CD4-positive, alpha-beta T cell (primary cell): ENCODE measurements around the gene NINJ1. TPM values are rescaled to one million over a fixed set of nuclear protein-coding genes. Genes with fewer than 3 reads are reported as not detected.

Experiments
- ATAC-seq: fragments of 200-7000 bp; cut with Tn5 transposase; one replicate; pipeline ENCODE4 v1.10.0; 2022; ENCODE audit warnings: mild to moderate bottlenecking; ENCODE audit not compliant: poor library complexity
- CTCF ChIA-PET: fragments of 350-600 bp; sonication (Branson Sonifier 250); formaldehyde crosslinking; loops from one replicate; lab custom pipeline; 2021; ENCODE audit warnings: antibody characterized with exemption, inconsistent platforms; lab: Charles Lee
- POLR2A ChIA-PET: fragments of 350-600 bp; sonication (Branson Sonifier 250); formaldehyde crosslinking; loops from one replicate; lab custom pipeline; 2021; ENCODE audit warnings: antibody characterized with exemption, inconsistent platforms; lab: Charles Lee
- DNase-seq, 14 experiments: peaks; one replicate each; pipeline ENCODE4 v3.0.0-alpha.2; 2013 to 2020; ENCODE audit warnings: mixed read lengths in 2 of 14
- H3K27ac ChIP-seq, 2 donors: one replicate each; pipeline versions ENCODE4 v1.5.1 to v1.7.0; 2013; ENCODE audit warnings: low read length in 2 of 2, low read depth in 1 of 2, mild to moderate bottlenecking in 1 of 2
- H3K27me3 ChIP-seq, 2 experiments: 1 replicate in 1 of 2; 2 replicates in 1 of 2; pipeline versions ENCODE4 v1.6.1 to v1.7.0; 2013; ENCODE audit warnings: low read length in 2 of 2, control low read depth in 1 of 2, mild to moderate bottlenecking in 1 of 2, moderate library complexity in 1 of 2; ENCODE audit not compliant: insufficient read depth in 2 of 2, control insufficient read depth in 1 of 2
- H3K36me3 ChIP-seq: one replicate; pipeline ENCODE4 v1.6.1; 2013; ENCODE audit warnings: low read length, control low read depth; ENCODE audit not compliant: insufficient read depth
- H3K4me1 ChIP-seq: one replicate; pipeline ENCODE4 v1.6.1; 2013; ENCODE audit warnings: low read length, control low read depth; ENCODE audit not compliant: insufficient read depth
- H3K4me3 ChIP-seq: one replicate; pipeline ENCODE4 v1.5.1; 2013; ENCODE audit warnings: mild to moderate bottlenecking, low read length, moderate library complexity
- H3K9me3 ChIP-seq, 2 experiments: 1 replicate in 1 of 2; 2 replicates in 1 of 2; pipeline versions ENCODE4 v1.6.1 to v1.7.0; 2013; ENCODE audit warnings: low read length in 2 of 2, mild to moderate bottlenecking in 2 of 2, control low read depth in 1 of 2, moderate library complexity in 1 of 2; ENCODE audit not compliant: control insufficient read depth in 1 of 2, insufficient read depth in 1 of 2
- H3K27ac Mint-ChIP-seq: one replicate; pipeline ENCODE4 v1.8.0; 2020; ENCODE audit warnings: mixed read lengths
- H3K27me3 Mint-ChIP-seq: one replicate; pipeline ENCODE4 v1.8.0; 2021; ENCODE audit warnings: mixed read lengths
- H3K36me3 Mint-ChIP-seq: one replicate; pipeline ENCODE4 v1.8.0; 2021; ENCODE audit warnings: low read depth, mixed read lengths
- H3K4me1 Mint-ChIP-seq: one replicate; pipeline ENCODE4 v1.8.0; 2021; ENCODE audit warnings: low read depth, mixed read lengths
- H3K4me3 Mint-ChIP-seq: one replicate; pipeline ENCODE4 v1.8.0; 2020; ENCODE audit warnings: mild to moderate bottlenecking, mixed read lengths
- H3K9me3 Mint-ChIP-seq: one replicate; pipeline ENCODE4 v1.8.0; 2020; ENCODE audit warnings: mixed read lengths
- intact Hi-C, 2 experiments: fragments of 100-400 bp; cut with DNase I in 1 of 2; cut with micrococcal nuclease in 1 of 2; formaldehyde crosslinking; loops; one replicate each; pipeline versions ENCODE4 v1.15.1 to v1.9.0; 2023 to 2025; cut with DNase I, micrococcal nuclease
- total RNA-seq, 174 experiments: library from RNA in 2 of 174; stranded (reverse) in 2 of 174; gene quantifications; one replicate each; pipeline ENCODE4 v1.2.3 and lab custom pipeline; 2021 to 2026
- TF ChIP-seq, protein P1 (sequence below): fragments of 200-600 bp; IDR thresholded peaks from one replicate; pipeline ENCODE4 v1.8.0; 2022; ENCODE audit warnings: antibody characterized with exemption, mild to moderate bottlenecking

The NINJ1 gene
- total RNA-seq, 2 experiments from 2014 or later, result 87.8 to 87.9 TPM

DNA sequence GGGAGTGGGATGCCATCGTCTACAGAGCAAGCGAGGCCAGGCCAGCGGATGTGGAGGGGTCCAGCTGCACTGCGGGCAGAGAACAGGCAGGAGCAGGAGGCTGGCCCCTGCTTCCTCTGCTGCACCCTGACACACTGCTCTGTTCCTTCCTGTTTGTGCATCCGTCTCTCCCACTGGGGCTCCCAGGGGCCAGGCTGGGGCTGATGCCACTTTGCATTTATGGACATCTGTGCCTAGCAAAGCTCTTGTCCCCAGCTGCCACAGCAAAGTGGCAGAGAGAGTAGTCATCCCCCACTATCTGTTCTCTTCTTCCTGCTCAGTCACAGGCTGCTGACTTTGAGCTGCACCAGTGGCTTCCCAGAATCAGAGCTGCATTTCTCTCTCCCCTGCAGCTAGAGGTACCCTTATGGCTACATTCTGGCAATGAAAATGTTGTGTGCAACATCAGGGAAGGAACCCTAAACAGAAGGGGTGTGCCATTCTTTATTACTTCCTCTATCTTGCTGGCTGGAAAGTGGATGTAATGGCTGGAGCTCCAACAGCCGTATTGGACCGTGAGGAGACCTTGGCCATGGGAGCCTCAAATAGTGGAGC lies 4.2 kb upstream of the NINJ1 start:
- no peaks in the 10 kb centered on the region for H3K27me3 Mint-ChIP-seq
- H3K36me3 Mint-ChIP-seq, result peaks cover 6% of the 10 kb centered on the region
- POLR2A ChIA-PET, result no interaction called here
- H3K27me3 ChIP-seq, result no peaks in the 10 kb centered on the region
- no peak overlapping the region for H3K27ac ChIP-seq
- peak overlapping the region; percentile 20 for H3K4me3 Mint-ChIP-seq
- H3K4me3 ChIP-seq, result no peak overlapping the region
- peaks cover 0 to 4% of the 10 kb centered on the region in 2 experiments for H3K9me3 ChIP-seq
- peaks cover 58% of the 10 kb centered on the region for H3K4me1 Mint-ChIP-seq
- ATAC-seq (no peak), DNase-seq (peak in 1 of 14 experiments; percentile 18)
- H3K27ac Mint-ChIP-seq, result peak overlapping the region; percentile 75
- intact Hi-C loops, result loop anchor here in 1 of 2 experiments (10.0 kb wide), 1 partner anchor 317 kb away; the partner anchor contains the start of genes FAM120A and FAM120AOS
- peaks cover 78% of the 10 kb centered on the region for H3K4me1 ChIP-seq
- TF ChIP-seq, protein P1, sequence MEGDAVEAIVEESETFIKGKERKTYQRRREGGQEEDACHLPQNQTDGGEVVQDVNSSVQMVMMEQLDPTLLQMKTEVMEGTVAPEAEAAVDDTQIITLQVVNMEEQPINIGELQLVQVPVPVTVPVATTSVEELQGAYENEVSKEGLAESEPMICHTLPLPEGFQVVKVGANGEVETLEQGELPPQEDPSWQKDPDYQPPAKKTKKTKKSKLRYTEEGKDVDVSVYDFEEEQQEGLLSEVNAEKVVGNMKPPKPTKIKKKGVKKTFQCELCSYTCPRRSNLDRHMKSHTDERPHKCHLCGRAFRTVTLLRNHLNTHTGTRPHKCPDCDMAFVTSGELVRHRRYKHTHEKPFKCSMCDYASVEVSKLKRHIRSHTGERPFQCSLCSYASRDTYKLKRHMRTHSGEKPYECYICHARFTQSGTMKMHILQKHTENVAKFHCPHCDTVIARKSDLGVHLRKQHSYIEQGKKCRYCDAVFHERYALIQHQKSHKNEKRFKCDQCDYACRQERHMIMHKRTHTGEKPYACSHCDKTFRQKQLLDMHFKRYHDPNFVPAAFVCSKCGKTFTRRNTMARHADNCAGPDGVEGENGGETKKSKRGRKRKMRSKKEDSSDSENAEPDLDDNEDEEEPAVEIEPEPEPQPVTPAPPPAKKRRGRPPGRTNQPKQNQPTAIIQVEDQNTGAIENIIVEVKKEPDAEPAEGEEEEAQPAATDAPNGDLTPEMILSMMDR, result no peak
- CTCF ChIA-PET, result no interaction called here
- no peaks in the 10 kb centered on the region for H3K9me3 Mint-ChIP-seq
- no peaks in the 10 kb centered on the region for H3K36me3 ChIP-seq

DNA sequence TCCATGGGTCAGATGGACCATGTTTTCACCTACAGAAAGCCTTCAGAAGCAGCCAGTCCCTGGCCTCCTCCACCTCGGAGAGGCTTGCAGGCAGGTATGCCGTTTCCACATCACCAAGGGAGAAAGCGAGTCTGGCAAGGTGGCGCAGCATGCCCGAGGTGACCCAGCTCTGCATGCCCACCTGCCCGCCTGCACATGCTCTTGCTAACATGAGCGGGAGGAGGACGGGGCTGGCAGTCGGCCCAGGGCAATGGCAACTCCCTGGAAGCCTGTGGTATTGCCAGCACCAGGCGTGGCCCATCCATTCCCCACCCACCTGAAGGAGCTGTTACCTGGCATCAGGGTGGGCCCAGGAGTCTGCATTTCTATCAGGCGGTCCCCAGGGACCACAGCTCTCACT lies 3.3 kb upstream of the NINJ1 start:
- H3K27ac Mint-ChIP-seq, result peak overlapping the region; percentile 75
- no peaks in the 10 kb centered on the region for H3K9me3 Mint-ChIP-seq
- no peak overlapping the region for H3K4me3 Mint-ChIP-seq
- Histone ChIP-seq H3K27ac (no peak overlapping the region), H3K4me1 (peaks cover 78% of the 10 kb centered on the region), H3K36me3 (no peaks in the 10 kb centered on the region), H3K9me3 (peaks cover 0 to 4% of the 10 kb centered on the region in 2 experiments), H3K27me3 (no peaks in the 10 kb centered on the region), H3K4me3 (no peak overlapping the region)
- TF ChIP-seq, protein P1, result no peak
- DNase-seq (peak in 1 of 14 experiments; percentile 21), ATAC-seq (no peak)
- intact Hi-C loops, result loop anchor here in 1 of 2 experiments (10.0 kb wide), 1 partner anchor 317 kb away; the partner anchor contains the start of genes FAM120A and FAM120AOS
- ChIA-PET POLR2A (no interaction called here), CTCF (no interaction called here)
- no peaks in the 10 kb centered on the region for H3K27me3 Mint-ChIP-seq
- peaks cover 60% of the 10 kb centered on the region for H3K4me1 Mint-ChIP-seq
- H3K36me3 Mint-ChIP-seq, result peaks cover 6% of the 10 kb centered on the region

DNA sequence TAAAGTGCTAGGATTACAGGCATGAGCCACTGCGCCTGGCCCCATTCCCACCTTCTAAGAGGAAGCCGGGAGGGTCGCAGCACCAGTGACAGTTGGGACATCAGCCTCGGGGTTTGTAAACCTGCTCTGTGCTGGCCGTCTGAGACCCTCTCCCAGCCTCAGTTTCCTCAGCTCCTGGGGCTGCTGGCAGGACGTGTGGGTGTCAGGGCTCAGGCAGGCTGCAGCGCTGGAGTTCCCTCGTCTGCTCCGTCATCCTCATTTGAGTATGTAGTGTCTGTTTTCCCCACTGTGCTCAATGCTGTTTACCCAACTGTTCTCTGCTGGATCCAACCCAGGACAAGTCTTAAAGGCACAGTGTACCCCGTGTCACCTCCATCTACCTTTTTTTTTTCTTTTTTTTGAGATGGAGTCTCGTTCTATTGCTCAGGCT lies 2.0 kb upstream of the NINJ1 start:
- TF ChIP-seq, protein P1, result no peak
- no peak overlapping the region for H3K4me3 ChIP-seq
- POLR2A ChIA-PET, result interaction anchor here (3.5 kb wide), 1 partner anchor 8 kb away, joined by 38 read pairs; no protein-coding TSS in a partner anchor
- Mint-ChIP-seq H3K36me3 (peaks cover 6% of the 10 kb centered on the region), H3K27ac (peak overlapping the region; percentile 55), H3K4me3 (peak overlapping the region; percentile 66), H3K9me3 (no peaks in the 10 kb centered on the region), H3K27me3 (no peaks in the 10 kb centered on the region), H3K4me1 (peaks cover 67% of the 10 kb centered on the region)
- DNase-seq (peak in 1 of 14 experiments; percentile 36), ATAC-seq (no peak)
- intact Hi-C loops, result loop anchor here in 1 of 2 experiments (10.0 kb wide), 1 partner anchor 319 kb away; the partner anchor contains the start of genes FAM120A and FAM120AOS
- no peaks in the 10 kb centered on the region for H3K27me3 ChIP-seq
- CTCF ChIA-PET, result no interaction called here
- H3K4me1 ChIP-seq, result peaks cover 78% of the 10 kb centered on the region
- no peak overlapping the region for H3K27ac ChIP-seq
- H3K36me3 ChIP-seq, result no peaks in the 10 kb centered on the region
- peaks cover 0 to 4% of the 10 kb centered on the region in 2 experiments for H3K9me3 ChIP-seq
